ENCODE data around the gene KCTD16.

KCTD16 gene

GRCh38 chr5:144134194-144134826 is 36.4 kb upstream of the KCTD16 start:
- no peak for TF ChIP-seq CTCF (IDR thresholded peaks at IDR 0.05; ENCODE audit: insufficient read depth, low read length, poor library complexity, severe bottlenecking)
- no peaks in the 10 kb centered on the region for H3K27me3 ChIP-seq (replicated peaks; ENCODE audit: control insufficient read depth, insufficient read depth, low read length)
- no peak for DNase-seq (ENCODE audit: extremely low read depth, insufficient read length)
- no peaks in the 10 kb centered on the region for H3K36me3 ChIP-seq (ENCODE audit: control insufficient read depth, insufficient read depth, low read length)
- no peak overlapping the region for H3K4me3 ChIP-seq (replicated peaks; ENCODE audit: low read depth, low read length)

GRCh38 chr5:144135113-144135762 is 35.4 kb upstream of the KCTD16 start:
- DNase-seq (ENCODE audit: extremely low read depth, insufficient read length) = no peak
- no peaks in the 10 kb centered on the region for H3K27me3 ChIP-seq (replicated peaks; ENCODE audit: control insufficient read depth, insufficient read depth, low read length)
- TF ChIP-seq CTCF (IDR thresholded peaks at IDR 0.05; ENCODE audit: insufficient read depth, low read length, poor library complexity, severe bottlenecking) = no peak

GRCh38 chr5:144139586-144139985 is 31.1 kb upstream of the KCTD16 start:
- no peak for DNase-seq (ENCODE audit: extremely low read depth, insufficient read length)
- H3K4me3 ChIP-seq (replicated peaks; ENCODE audit: low read depth, low read length) = no peak overlapping the region
- no peaks in the 10 kb centered on the region for H3K36me3 ChIP-seq (ENCODE audit: control insufficient read depth, insufficient read depth, low read length)
- TF ChIP-seq CTCF (IDR thresholded peaks at IDR 0.05; ENCODE audit: insufficient read depth, low read length, poor library complexity, severe bottlenecking) = no peak
- no peaks in the 10 kb centered on the region for H3K27me3 ChIP-seq (replicated peaks; ENCODE audit: control insufficient read depth, insufficient read depth, low read length)

More at GRCh38 chr5:144135113-144135762, 35.4 kb upstream of the KCTD16 start:
- H3K36me3 ChIP-seq (ENCODE audit: control insufficient read depth, insufficient read depth, low read length) = no peaks in the 10 kb centered on the region
- no peak overlapping the region for H3K4me3 ChIP-seq (replicated peaks; ENCODE audit: low read depth, low read length)

GRCh38 chr5:144141585-144141984 is 29.1 kb upstream of the KCTD16 start:
- DNase-seq (ENCODE audit: extremely low read depth, insufficient read length) = no peak
- Histone ChIP-seq H3K27me3 (replicated peaks; ENCODE audit: control insufficient read depth, insufficient read depth, low read length) (no peaks in the 10 kb centered on the region), H3K36me3 (ENCODE audit: control insufficient read depth, insufficient read depth, low read length) (no peaks in the 10 kb centered on the region), H3K4me3 (replicated peaks; ENCODE audit: low read depth, low read length) (no peak overlapping the region)
- TF ChIP-seq CTCF (IDR thresholded peaks at IDR 0.05; ENCODE audit: insufficient read depth, low read length, poor library complexity, severe bottlenecking) = no peak

- TF ChIP-seq CTCF (IDR thresholded peaks at IDR 0.05; ENCODE audit: insufficient read depth, low read length, poor library complexity, severe bottlenecking) = peak; percentile 77
- H3K27me3 ChIP-seq (replicated peaks; ENCODE audit: control insufficient read depth, insufficient read depth, low read length) = no peaks in the 10 kb centered on the region
- no peaks in the 10 kb centered on the region for H3K36me3 ChIP-seq (ENCODE audit: control insufficient read depth, insufficient read depth, low read length)
- H3K4me3 ChIP-seq (replicated peaks; ENCODE audit: low read depth, low read length) = no peak overlapping the region
- DNase-seq (ENCODE audit: extremely low read depth, insufficient read length) = peak; percentile 5
Observed at GRCh38 chr5:144142139-144142823, 28.4 kb upstream of the KCTD16 start.
